Neural crest cell (in vitro differentiated cells): Measurements from ENCODE around the gene PTPRO. TPM values are rescaled to one million over a fixed set of nuclear protein-coding genes. Genes with fewer than 3 reads are reported as not detected.

Source experiments
- DNase-seq: peaks from one replicate; pipeline ENCODE4 v3.0.0; 2021; ENCODE audit warnings: low read depth, mixed read lengths, low spot score
- H3K27ac Mint-ChIP-seq: one replicate; pipeline ENCODE4 v1.8.0; 2021; ENCODE audit warnings: mild to moderate bottlenecking, mixed read lengths; ENCODE audit not compliant: unreplicated experiment
- H3K27me3 Mint-ChIP-seq: 2 replicates; pipeline ENCODE4 v1.8.0; 2021; ENCODE audit warnings: low read depth, mild to moderate bottlenecking, mixed read lengths
- H3K36me3 Mint-ChIP-seq: 2 replicates; pipeline ENCODE4 v1.8.0; 2021; ENCODE audit warnings: low read depth, mild to moderate bottlenecking, mixed read lengths
- H3K4me1 Mint-ChIP-seq: 2 replicates; pipeline ENCODE4 v1.8.0; 2021; ENCODE audit warnings: mixed read lengths
- H3K4me3 Mint-ChIP-seq: one replicate; pipeline ENCODE4 v1.8.0; 2021; ENCODE audit warnings: mild to moderate bottlenecking, mixed read lengths
- H3K9me3 Mint-ChIP-seq: 2 replicates; pipeline ENCODE4 v1.8.0; 2021; ENCODE audit warnings: mixed read lengths
- CTCF ChIP-seq: fragments of 200-600 bp; sonication (generic); conservative IDR thresholded peaks from 2 replicates; pipeline ENCODE4 v1.5.0; 2021; ENCODE audit warnings: antibody characterized with exemption, mild to moderate bottlenecking
- total RNA-seq: library from RNA; stranded (reverse); gene quantifications from 2 replicates; pipeline ENCODE4 v1.2.1, GENCODE V29; 2021

PTPRO gene
- total RNA-seq, 1 donor from 2014 or later, result 3.1 TPM

GRCh38 chr12:15443611-15444010 is 121.3 kb downstream of the PTPRO start:
- no peaks in the 10 kb centered on the region for H3K4me1 Mint-ChIP-seq
- peaks cover 9% of the 10 kb centered on the region for H3K9me3 Mint-ChIP-seq
- peaks cover 5% of the 10 kb centered on the region for H3K27me3 Mint-ChIP-seq
- H3K27ac Mint-ChIP-seq, result no peak overlapping the region
- H3K4me3 Mint-ChIP-seq, result no peak overlapping the region
- no peak for DNase-seq
- no peaks in the 10 kb centered on the region for H3K36me3 Mint-ChIP-seq
- no peak for TF ChIP-seq CTCF

DNA sequence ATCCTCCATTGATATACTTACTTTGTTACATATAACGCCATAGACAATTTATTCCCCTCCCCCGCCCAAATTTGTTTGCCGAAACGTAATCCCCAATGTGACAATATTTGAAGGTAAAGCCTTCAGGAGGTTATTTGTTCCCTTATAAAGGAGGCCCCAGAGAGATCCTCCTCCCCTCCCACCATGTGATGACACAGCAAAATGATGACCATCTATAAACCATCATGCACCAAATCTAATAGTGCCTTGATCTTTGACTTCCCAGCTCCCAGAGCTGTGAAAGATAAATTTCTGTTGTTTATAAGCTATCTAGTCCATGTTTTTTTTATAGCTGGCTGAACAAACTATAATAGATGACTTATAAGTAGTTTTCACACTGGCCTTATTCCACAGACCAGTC is 122.2 kb downstream of the PTPRO start:
- Mint-ChIP-seq H3K36me3 (no peaks in the 10 kb centered on the region), H3K27me3 (peaks cover 5% of the 10 kb centered on the region), H3K4me3 (no peak overlapping the region), H3K9me3 (peaks cover 4% of the 10 kb centered on the region), H3K4me1 (no peaks in the 10 kb centered on the region), H3K27ac (no peak overlapping the region)
- DNase-seq, result no peak
- TF ChIP-seq CTCF, result no peak

GRCh38 chr12:15446807-15447206 is 124.5 kb downstream of the PTPRO start:
- TF ChIP-seq CTCF, result no peak

DNA sequence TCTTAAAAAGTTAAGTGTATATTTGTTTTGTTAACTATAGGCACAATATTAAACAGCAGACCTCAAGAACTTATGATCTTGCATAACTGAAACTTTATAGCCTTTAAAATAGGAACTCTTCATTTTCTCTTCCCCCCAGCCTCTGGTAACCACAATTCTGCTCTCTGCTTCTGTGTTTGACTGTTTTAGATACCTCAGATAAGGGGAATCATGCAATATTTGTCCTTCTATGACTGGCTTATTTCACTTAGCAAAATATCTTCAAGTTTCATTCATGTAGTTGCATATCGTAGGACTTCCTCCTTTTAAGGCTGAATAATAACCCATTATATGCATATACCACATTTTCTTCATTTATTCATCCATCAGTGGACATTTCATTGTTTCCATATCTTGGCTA is 131.3 kb downstream of the PTPRO start:
- TF ChIP-seq CTCF, result no peak
- Mint-ChIP-seq H3K9me3 (peaks cover 13% of the 10 kb centered on the region), H3K4me1 (no peaks in the 10 kb centered on the region), H3K4me3 (no peak overlapping the region), H3K27me3 (peaks cover 11% of the 10 kb centered on the region), H3K36me3 (peaks cover 2% of the 10 kb centered on the region), H3K27ac (no peak overlapping the region)
- no peak for DNase-seq

More at GRCh38 chr12:15446807-15447206, 124.5 kb downstream of the PTPRO start:
- Mint-ChIP-seq H3K4me3 (no peak overlapping the region), H3K9me3 (peaks cover 9% of the 10 kb centered on the region), H3K36me3 (no peaks in the 10 kb centered on the region), H3K27me3 (peaks cover 7% of the 10 kb centered on the region), H3K27ac (no peak overlapping the region), H3K4me1 (no peaks in the 10 kb centered on the region)
- DNase-seq, result no peak

GRCh38 chr12:15458008-15458407 is 135.7 kb downstream of the PTPRO start:
- no peak overlapping the region for H3K4me3 Mint-ChIP-seq
- H3K27ac Mint-ChIP-seq, result no peak overlapping the region
- peaks cover 16% of the 10 kb centered on the region for H3K9me3 Mint-ChIP-seq
- H3K36me3 Mint-ChIP-seq, result peaks cover 2% of the 10 kb centered on the region
- TF ChIP-seq CTCF, result no peak
- H3K27me3 Mint-ChIP-seq, result peaks cover 9% of the 10 kb centered on the region
- no peaks in the 10 kb centered on the region for H3K4me1 Mint-ChIP-seq
- no peak for DNase-seq

DNA sequence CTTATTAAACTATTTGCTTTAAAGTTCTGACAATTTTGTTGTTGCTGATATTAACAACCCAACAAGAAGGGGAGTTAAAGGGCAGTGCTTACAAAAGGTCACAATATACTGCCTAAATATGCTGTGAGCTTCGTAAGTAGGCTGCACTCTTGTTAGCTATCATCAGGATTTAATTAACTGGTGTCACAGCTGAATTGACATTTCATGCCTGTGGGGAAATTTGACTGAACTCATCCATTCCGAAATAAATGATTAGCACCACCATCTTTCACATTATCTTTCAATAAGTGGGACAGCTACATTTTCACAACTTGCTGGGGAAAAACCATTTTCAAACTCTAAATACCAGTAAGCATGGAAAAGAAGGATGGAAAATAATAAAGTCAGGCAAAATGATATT is 146.6 kb downstream of the PTPRO start:
- H3K9me3 Mint-ChIP-seq, result no peaks in the 10 kb centered on the region
- no peak overlapping the region for H3K4me3 Mint-ChIP-seq
- H3K27ac Mint-ChIP-seq, result no peak overlapping the region
- no peaks in the 10 kb centered on the region for H3K36me3 Mint-ChIP-seq
- no peaks in the 10 kb centered on the region for H3K4me1 Mint-ChIP-seq
- no peak for DNase-seq
- H3K27me3 Mint-ChIP-seq, result peaks cover 27% of the 10 kb centered on the region
- no peak for TF ChIP-seq CTCF
